ENCODE results near the gene SIPA1. TPM values are rescaled to one million over a fixed set of nuclear protein-coding genes. Genes with fewer than 3 reads are reported as not detected.

SIPA1 gene
- total and polyA plus RNA-seq, 4 donors, result 10.6 to 43.6 (median 34.8) TPM

- Histone ChIP-seq H3K27ac (ENCODE audit: low read depth, low read length) (no peak overlapping the region), H3K36me3 (ENCODE audit: control insufficient read depth, insufficient read depth, low read length) (peaks cover 52% of the 10 kb centered on the region), H3K4me1 (ENCODE audit: control insufficient read depth, insufficient read depth, low read length) (peaks cover 62% of the 10 kb centered on the region), H3K4me3 (ENCODE audit: low read depth, low read length) (no peak overlapping the region), H3K9me3 (ENCODE audit: control insufficient read depth, insufficient read depth, low read length) (no peaks in the 10 kb centered on the region), H3K27me3 (ENCODE audit: control insufficient read depth, insufficient read depth, low read length) (peaks cover 14% of the 10 kb centered on the region)
- no peak for DNase-seq (ENCODE audit: low read depth in 4 of 6, low spot score in 6 of 6)
- 81% methylated on average over 16 of the region's 16 CpGs for whole genome bisulfite sequencing (ENCODE audit: insufficient coverage)
Measured at GRCh38 chr11:65649656-65650546, 12.0 kb downstream of the SIPA1 start.

DNA sequence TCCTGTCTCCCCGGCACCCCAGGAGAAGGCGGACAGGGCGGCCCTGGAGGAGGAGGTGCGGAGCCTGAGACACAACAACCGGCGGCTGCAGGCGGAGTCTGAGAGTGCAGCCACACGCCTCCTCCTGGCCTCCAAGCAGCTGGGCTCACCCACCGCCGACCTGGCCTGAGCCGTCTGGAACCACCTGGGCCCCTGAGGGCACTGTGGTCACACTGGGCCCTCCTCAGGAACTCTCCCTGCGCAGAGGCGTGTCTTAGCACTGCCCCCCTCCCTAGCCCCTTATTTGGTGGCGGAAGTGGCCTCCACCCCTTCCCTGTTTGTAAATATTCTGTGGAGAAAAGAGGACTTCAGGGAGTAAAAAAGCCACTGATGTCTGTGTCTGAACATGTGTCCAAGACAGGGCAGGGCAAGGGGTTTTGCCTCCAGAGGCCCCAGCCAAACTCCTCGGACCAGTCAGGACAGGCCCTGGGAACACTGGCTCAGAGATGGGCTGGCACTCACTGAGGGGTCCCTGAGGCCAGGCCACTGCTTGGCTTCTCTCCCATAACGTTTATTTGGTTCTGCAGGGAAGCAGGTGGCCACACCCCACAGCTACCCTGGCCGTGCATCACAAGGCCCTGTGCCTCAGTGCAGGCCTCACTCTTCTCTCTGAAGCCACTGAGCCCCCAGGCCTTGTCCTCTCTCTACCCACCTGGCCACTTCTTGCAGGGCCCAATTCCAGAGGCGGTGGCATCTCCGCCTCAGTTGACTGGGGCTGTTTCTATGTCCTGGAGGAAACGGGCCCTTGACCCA is 12.8 kb downstream of the SIPA1 start:
- no peak overlapping the region for H3K27ac ChIP-seq (ENCODE audit: low read depth, low read length)
- peaks cover 52% of the 10 kb centered on the region for H3K36me3 ChIP-seq (ENCODE audit: control insufficient read depth, insufficient read depth, low read length)
- no peak for DNase-seq (ENCODE audit: low read depth in 4 of 6, low spot score in 6 of 6)
- no peaks in the 10 kb centered on the region for H3K9me3 ChIP-seq (ENCODE audit: control insufficient read depth, insufficient read depth, low read length)
- peaks cover 14% of the 10 kb centered on the region for H3K27me3 ChIP-seq (ENCODE audit: control insufficient read depth, insufficient read depth, low read length)
- 77% methylated on average over 16 of the region's 20 CpGs for WGBS (ENCODE audit: insufficient coverage)
- no peak overlapping the region for H3K4me3 ChIP-seq (ENCODE audit: low read depth, low read length)
- H3K4me1 ChIP-seq (ENCODE audit: control insufficient read depth, insufficient read depth, low read length), result peaks cover 63% of the 10 kb centered on the region

DNA sequence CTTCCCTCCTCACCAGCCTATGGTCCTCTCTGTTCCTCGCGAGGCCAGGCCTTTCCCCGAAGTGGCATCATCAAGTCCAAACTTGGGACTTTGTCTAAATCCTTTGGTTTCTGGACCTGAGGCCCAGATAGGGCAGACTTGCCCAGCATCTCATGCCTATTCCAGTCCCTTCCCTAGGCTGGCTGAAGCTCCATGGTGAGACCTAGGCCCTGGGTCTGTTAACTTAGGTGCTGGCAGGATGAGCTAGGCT is 13.4 kb downstream of the SIPA1 start:
- DNase-seq (ENCODE audit: low read depth in 4 of 6, low spot score in 6 of 6), result no peak
- H3K9me3 ChIP-seq (ENCODE audit: control insufficient read depth, insufficient read depth, low read length), result no peaks in the 10 kb centered on the region
- no peak overlapping the region for H3K4me3 ChIP-seq (ENCODE audit: low read depth, low read length)
- peaks cover 10% of the 10 kb centered on the region for H3K27me3 ChIP-seq (ENCODE audit: control insufficient read depth, insufficient read depth, low read length)
- peak overlapping the region; percentile 98 for H3K27ac ChIP-seq (ENCODE audit: low read depth, low read length)
- peaks cover 51% of the 10 kb centered on the region for H3K36me3 ChIP-seq (ENCODE audit: control insufficient read depth, insufficient read depth, low read length)
- 83% methylated on average over 3 of the region's 3 CpGs for WGBS (ENCODE audit: insufficient coverage)
- peaks cover 63% of the 10 kb centered on the region for H3K4me1 ChIP-seq (ENCODE audit: control insufficient read depth, insufficient read depth, low read length)

DNA sequence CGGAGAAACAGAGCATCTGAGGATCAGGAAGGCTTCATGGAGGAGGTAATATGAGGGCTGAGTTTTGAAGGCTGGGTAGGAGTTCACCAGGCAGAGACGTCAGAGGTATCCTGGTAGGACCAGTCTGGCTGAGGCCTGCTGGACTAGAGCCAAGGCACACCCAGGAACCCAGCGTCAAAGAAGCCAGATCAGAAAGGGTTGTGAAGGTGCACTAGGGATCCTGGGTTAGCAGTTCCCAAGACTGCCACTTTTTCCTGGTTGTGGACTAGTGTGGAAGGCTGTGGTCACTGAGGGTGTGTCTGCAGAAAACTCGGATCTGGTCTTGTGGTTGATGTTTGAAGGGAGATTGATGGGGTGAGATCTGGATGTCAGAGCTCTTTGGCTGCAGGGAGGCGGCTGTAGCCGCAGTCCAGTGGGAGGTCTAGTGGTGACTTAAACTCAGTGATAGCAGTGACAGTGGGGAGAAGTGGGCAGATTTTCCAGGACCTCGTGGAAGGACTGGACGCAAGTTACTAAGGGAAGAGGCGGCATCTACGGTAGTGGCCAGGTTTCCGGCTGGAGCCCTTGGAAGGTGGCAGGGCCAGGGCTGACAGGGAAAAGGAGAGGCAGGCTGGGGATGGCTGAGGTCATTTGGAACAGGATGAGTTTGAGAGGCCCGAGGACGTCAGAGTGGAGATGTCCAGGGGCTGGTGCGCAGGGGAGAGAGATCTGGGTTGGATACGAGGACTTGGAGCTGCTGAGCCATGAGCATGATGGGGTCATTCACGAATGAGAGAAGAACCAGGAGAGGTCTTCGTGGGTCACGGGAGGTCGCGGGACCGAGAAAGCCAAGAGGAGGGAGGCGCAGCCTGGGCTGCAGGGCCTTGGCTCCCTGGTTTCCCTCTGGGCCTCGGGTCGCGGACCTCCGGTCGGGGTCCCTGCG is 13.9 kb downstream of the SIPA1 start:
- peaks cover 6% of the 10 kb centered on the region for H3K27me3 ChIP-seq (ENCODE audit: control insufficient read depth, insufficient read depth, low read length)
- WGBS (ENCODE audit: insufficient coverage), result 38% methylated on average over 28 of the region's 28 CpGs
- peaks cover 53% of the 10 kb centered on the region for H3K36me3 ChIP-seq (ENCODE audit: control insufficient read depth, insufficient read depth, low read length)
- H3K4me3 ChIP-seq (ENCODE audit: low read depth, low read length), result peak overlapping the region; percentile 67
- peaks cover 62% of the 10 kb centered on the region for H3K4me1 ChIP-seq (ENCODE audit: control insufficient read depth, insufficient read depth, low read length)
- H3K9me3 ChIP-seq (ENCODE audit: control insufficient read depth, insufficient read depth, low read length), result no peaks in the 10 kb centered on the region
- H3K27ac ChIP-seq (ENCODE audit: low read depth, low read length), result peak overlapping the region; percentile 98
- peak in 1 of 6 donors; percentile 11 for DNase-seq (ENCODE audit: low read depth in 4 of 6, low spot score in 6 of 6)

- Histone ChIP-seq H3K9me3 (ENCODE audit: control insufficient read depth, insufficient read depth, low read length) (no peaks in the 10 kb centered on the region), H3K27ac (ENCODE audit: low read depth, low read length) (peak overlapping the region; percentile 98), H3K27me3 (ENCODE audit: control insufficient read depth, insufficient read depth, low read length) (peaks cover 2% of the 10 kb centered on the region), H3K36me3 (ENCODE audit: control insufficient read depth, insufficient read depth, low read length) (peaks cover 61% of the 10 kb centered on the region), H3K4me3 (ENCODE audit: low read depth, low read length) (peak overlapping the region; percentile 67), H3K4me1 (ENCODE audit: control insufficient read depth, insufficient read depth, low read length) (peaks cover 60% of the 10 kb centered on the region)
- under 1% methylated on average over 68 of the region's 68 CpGs for WGBS (ENCODE audit: insufficient coverage)
- DNase-seq (ENCODE audit: low read depth in 4 of 6, low spot score in 6 of 6), result peak; percentile 77 to 98 (median 84)
Measured at GRCh38 chr11:65652511-65653228, 14.8 kb downstream of the SIPA1 start.

GRCh38 chr11:65653229-65654225 is 15.6 kb downstream of the SIPA1 start:
- Histone ChIP-seq H3K4me1 (ENCODE audit: control insufficient read depth, insufficient read depth, low read length) (peaks cover 60% of the 10 kb centered on the region), H3K36me3 (ENCODE audit: control insufficient read depth, insufficient read depth, low read length) (peaks cover 70% of the 10 kb centered on the region), H3K4me3 (ENCODE audit: low read depth, low read length) (peak overlapping the region; percentile 67), H3K9me3 (ENCODE audit: control insufficient read depth, insufficient read depth, low read length) (no peaks in the 10 kb centered on the region), H3K27me3 (ENCODE audit: control insufficient read depth, insufficient read depth, low read length) (no peaks in the 10 kb centered on the region), H3K27ac (ENCODE audit: low read depth, low read length) (peak overlapping the region; percentile 98)
- peak in 4 of 6 donors; percentile 57 to 79 (median 66) for DNase-seq (ENCODE audit: low read depth in 4 of 6, low spot score in 6 of 6)
- 53% methylated on average over 11 of the region's 12 CpGs for WGBS (ENCODE audit: insufficient coverage)

DNA sequence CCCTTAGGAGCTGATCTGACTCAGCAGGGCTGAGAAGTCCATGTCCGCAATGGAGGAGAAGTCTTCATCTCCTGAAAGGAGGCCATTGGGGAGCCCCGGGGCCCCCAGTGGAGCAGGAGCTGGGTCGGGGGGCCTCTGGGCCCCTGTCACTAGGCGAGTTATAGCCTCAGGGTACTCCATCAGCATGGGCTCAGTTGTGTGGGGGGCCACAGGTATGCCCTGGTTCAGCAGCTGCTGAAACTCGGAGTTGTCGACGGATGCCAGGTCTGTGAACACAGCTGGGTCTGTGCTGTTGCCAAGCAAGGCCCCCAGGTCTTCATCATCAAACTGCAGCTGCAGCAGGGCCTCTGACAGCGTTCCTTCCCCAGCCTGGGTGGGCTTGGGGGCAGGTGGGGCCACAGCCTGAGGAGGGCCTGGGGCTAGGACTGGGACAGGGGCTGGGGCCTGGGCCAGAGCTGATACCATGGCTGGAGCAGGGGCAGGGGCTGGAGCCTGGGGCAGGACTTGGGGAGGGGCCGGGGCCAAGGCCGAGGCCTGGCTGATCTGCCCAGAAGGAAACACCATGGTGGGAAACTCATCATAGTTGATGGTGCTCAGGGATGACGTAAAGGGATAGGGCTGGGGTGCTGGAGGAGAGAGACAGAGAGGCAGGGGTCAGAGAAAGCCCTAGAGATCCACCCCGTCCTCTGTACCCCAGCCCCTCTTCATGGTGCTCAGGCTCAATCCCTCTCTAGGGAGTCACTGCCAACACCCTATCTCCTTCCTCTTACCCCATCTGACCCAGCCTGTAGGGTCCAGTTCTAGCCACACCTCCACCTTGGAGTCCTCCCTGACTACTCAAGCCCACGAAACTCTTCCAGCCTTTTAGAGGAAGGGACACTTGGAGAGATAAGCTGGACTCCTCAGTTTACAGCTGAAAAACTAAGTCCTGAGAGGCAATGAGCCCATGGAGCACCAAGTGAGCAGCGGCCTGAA is 16.8 kb downstream of the SIPA1 start:
- H3K4me3 ChIP-seq (ENCODE audit: low read depth, low read length), result no peak overlapping the region
- H3K27ac ChIP-seq (ENCODE audit: low read depth, low read length), result peak overlapping the region; percentile 98
- WGBS (ENCODE audit: insufficient coverage), result 90% methylated on average over 10 of the region's 14 CpGs
- H3K4me1 ChIP-seq (ENCODE audit: control insufficient read depth, insufficient read depth, low read length), result peaks cover 52% of the 10 kb centered on the region
- no peaks in the 10 kb centered on the region for H3K27me3 ChIP-seq (ENCODE audit: control insufficient read depth, insufficient read depth, low read length)
- H3K36me3 ChIP-seq (ENCODE audit: control insufficient read depth, insufficient read depth, low read length), result peaks cover 74% of the 10 kb centered on the region
- H3K9me3 ChIP-seq (ENCODE audit: control insufficient read depth, insufficient read depth, low read length), result no peaks in the 10 kb centered on the region
- DNase-seq (ENCODE audit: low read depth in 4 of 6, low spot score in 6 of 6), result peak in 1 of 6 donors; percentile 2

Data from spinal cord (tissue), 10 donors.